Fibroblast of lung (primary cell): ENCODE data around the gene TPCN2.

ENCODE experiments used
- CTCF ChIP-seq, 2 donors: IDR thresholded peaks in 1 of 2; conservative IDR thresholded peaks in 1 of 2; 1 replicate in 1 of 2; 2 replicates in 1 of 2; pipeline ENCODE4 v1.5.1; 2011 to 2012; ENCODE audit warnings: low read length in 2 of 2, control low read depth in 1 of 2, inconsistent platforms in 1 of 2, low read depth in 1 of 2, mild to moderate bottlenecking in 1 of 2
- EZH2 ChIP-seq: IDR thresholded peaks from 2 replicates; pipeline ENCODE4 v1.5.1; 2012; ENCODE audit warnings: low read length, control low read depth, mild to moderate bottlenecking; ENCODE audit errors: missing control alignments

- TF ChIP-seq CTCF (conservative IDR thresholded peaks at IDR 0.05 in 1 of 2, IDR thresholded peaks at IDR 0.05 in 1 of 2; ENCODE audit: low read depth in 1 of 2, low read length in 2 of 2) (no peak), EZH2 (no peak)
Measured at GRCh38 chr11:69127884-69128283, 79.2 kb downstream of the TPCN2 start.
